Muscle layer of duodenum (tissue), 2 donors: ENCODE data around the gene IL19.
A peak's percentile ranks its signal among the peaks of the same experiment; 100 is the strongest.

Experiments
- H3K27ac ChIP-seq: one replicate; pipeline ENCODE4 v1.7.0; 2013; ENCODE audit warnings: mild to moderate bottlenecking, low read length
- H3K27me3 ChIP-seq: one replicate; pipeline ENCODE4 v1.7.0; 2013; ENCODE audit warnings: low read depth, mild to moderate bottlenecking, control low read depth, low read length
- H3K36me3 ChIP-seq, 2 donors: one replicate each; pipeline ENCODE4 v1.7.0; 2013; ENCODE audit warnings: low read length in 2 of 2, control low read depth in 1 of 2, mild to moderate bottlenecking in 1 of 2; ENCODE audit not compliant: insufficient read depth in 2 of 2, control insufficient read depth in 1 of 2
- H3K4me1 ChIP-seq, 2 donors: one replicate each; pipeline ENCODE4 v1.7.0; 2013; ENCODE audit warnings: low read length in 2 of 2, mild to moderate bottlenecking in 2 of 2, control low read depth in 1 of 2, moderate library complexity in 1 of 2; ENCODE audit not compliant: insufficient read depth in 2 of 2, control insufficient read depth in 1 of 2
- H3K4me3 ChIP-seq, 2 donors: one replicate each; pipeline ENCODE4 v1.7.0; 2013; ENCODE audit warnings: low read length in 2 of 2, low read depth in 1 of 2, mild to moderate bottlenecking in 1 of 2
- H3K9me3 ChIP-seq, 2 donors: one replicate each; pipeline ENCODE4 v1.7.0; 2013; ENCODE audit warnings: low read length in 2 of 2, control low read depth in 1 of 2, mild to moderate bottlenecking in 1 of 2; ENCODE audit not compliant: control insufficient read depth in 1 of 2
- donor health status: healthy.

Gene IL19

DNA sequence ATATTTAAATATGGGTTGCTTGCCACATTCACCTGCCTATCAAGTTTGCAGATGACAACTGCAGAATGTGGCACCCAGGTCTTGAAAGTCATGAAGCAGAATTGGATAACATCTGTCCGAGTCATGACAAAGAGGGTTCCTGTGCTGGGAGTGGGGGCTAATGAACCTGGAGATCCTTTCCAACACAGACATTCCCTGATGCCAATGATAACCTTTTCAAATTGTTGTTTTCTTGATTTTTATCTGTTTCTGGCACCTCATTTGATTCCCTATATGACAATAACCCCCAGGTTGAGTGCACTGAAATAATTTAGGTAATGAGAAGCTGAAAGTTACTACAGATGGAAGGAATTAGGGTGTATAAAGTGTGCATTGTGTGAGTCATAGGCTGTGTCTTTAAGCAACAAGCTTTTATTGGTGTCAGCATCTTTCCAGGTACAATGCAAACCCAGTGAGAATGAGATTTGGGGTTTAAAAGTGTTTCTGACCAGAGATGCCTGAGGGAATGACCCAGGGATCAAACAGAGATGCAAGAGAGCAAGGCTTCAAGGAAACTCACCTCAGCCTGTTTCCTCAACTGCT, 33.7 kb downstream of the IL19 start:
- Histone ChIP-seq H3K36me3 (no peaks in the 10 kb centered on the region), H3K4me3 (no peak overlapping the region), H3K4me1 (no peaks in the 10 kb centered on the region), H3K9me3 (no peaks in the 10 kb centered on the region), H3K27me3 (no peaks in the 10 kb centered on the region), H3K27ac (no peak overlapping the region)

DNA sequence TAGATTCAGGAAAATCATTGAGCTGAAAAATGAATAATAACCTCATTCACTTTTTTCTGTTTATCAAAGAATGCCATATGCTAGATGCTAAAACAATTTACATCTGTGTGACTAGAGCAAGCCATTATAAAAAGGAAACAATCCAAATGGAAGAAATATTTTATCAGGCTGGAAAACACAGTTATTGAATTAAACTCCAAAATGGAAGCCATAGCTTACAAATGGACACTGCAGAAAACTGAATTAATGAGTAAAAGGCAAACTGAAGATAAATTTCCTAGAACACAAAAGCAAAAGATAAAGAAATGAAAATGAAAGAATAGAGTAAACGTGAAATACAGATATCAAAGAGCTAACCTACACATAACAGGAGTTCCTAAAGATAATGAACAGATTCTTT, 34.8 kb downstream of the IL19 start:
- Histone ChIP-seq H3K36me3 (no peaks in the 10 kb centered on the region), H3K27ac (no peak overlapping the region), H3K4me3 (no peak overlapping the region), H3K27me3 (no peaks in the 10 kb centered on the region), H3K4me1 (no peaks in the 10 kb centered on the region), H3K9me3 (no peaks in the 10 kb centered on the region)

GRCh38 chr1:206808615-206809014, 38.0 kb downstream of the IL19 start:
- H3K36me3 ChIP-seq: no peaks in the 10 kb centered on the region
- H3K27ac ChIP-seq: no peak overlapping the region
- H3K9me3 ChIP-seq: peaks cover 0 to 3% of the 10 kb centered on the region in 2 donors
- H3K4me3 ChIP-seq: no peak overlapping the region
- H3K4me1 ChIP-seq: no peaks in the 10 kb centered on the region
- H3K27me3 ChIP-seq: no peaks in the 10 kb centered on the region

GRCh38 chr1:206809504-206810084, 39.0 kb downstream of the IL19 start:
- Histone ChIP-seq H3K9me3 (peaks cover 0 to 3% of the 10 kb centered on the region in 2 donors), H3K27ac (no peak overlapping the region), H3K4me3 (no peak overlapping the region), H3K27me3 (no peaks in the 10 kb centered on the region), H3K36me3 (no peaks in the 10 kb centered on the region), H3K4me1 (no peaks in the 10 kb centered on the region)

- H3K4me1 ChIP-seq: peaks cover 0 to 5% of the 10 kb centered on the region in 2 donors
- H3K27me3 ChIP-seq: no peaks in the 10 kb centered on the region
- no peaks in the 10 kb centered on the region for H3K36me3 ChIP-seq
- H3K4me3 ChIP-seq: no peak overlapping the region
- no peak overlapping the region for H3K27ac ChIP-seq
- peaks cover 0 to 3% of the 10 kb centered on the region in 2 donors for H3K9me3 ChIP-seq
Measured at GRCh38 chr1:206812471-206812870, 41.9 kb downstream of the IL19 start.

GRCh38 chr1:206814716-206815341, 44.3 kb downstream of the IL19 start:
- Histone ChIP-seq H3K4me3 (no peak overlapping the region), H3K4me1 (peaks cover 0 to 5% of the 10 kb centered on the region in 2 donors), H3K36me3 (no peaks in the 10 kb centered on the region), H3K27ac (no peak overlapping the region), H3K9me3 (peaks cover 0 to 3% of the 10 kb centered on the region in 2 donors), H3K27me3 (no peaks in the 10 kb centered on the region)

DNA sequence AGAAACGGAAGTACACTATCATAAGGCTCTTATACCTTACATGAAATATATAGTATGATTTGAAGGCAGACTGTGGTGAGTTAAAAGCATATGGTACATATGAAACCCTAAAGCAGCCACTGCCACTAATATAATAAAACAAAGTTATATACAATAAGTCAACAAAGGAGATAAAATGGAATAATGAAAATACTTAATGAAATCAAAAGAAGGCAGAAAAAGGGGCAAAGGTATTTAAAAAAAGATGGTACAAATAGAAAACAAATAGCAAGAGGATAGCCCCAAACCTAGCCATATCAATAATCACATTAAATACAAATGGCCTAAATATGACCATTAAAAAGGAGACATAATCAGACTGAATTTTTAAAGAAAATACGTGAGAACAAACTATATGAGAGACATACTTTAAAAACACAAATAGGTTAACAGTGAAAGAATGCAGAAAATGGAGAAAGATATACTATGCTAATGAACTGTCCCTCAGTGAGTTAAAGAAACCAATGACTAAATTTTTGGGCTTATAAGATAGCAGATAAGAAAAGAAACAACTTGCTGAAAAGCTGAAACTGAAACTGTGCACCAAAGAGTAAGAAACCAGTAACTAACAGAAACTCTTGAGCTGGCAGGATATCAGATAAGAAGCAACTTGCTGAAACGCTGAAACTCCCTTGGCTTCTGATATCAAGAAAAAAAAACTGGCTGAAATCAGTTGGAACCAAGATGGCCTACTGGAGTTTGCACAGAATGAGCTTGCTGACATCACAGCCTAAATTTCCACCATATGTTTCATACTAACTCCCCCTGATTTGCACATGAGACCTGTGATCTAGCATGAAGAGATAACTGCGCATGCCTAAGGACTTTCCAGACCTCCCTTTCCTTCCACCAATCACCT, 46.1 kb downstream of the IL19 start:
- Histone ChIP-seq H3K4me1 (peaks cover 0 to 5% of the 10 kb centered on the region in 2 donors), H3K36me3 (no peaks in the 10 kb centered on the region), H3K27me3 (no peaks in the 10 kb centered on the region), H3K9me3 (peaks cover 0 to 3% of the 10 kb centered on the region in 2 donors), H3K4me3 (no peak overlapping the region), H3K27ac (no peak overlapping the region)

GRCh38 chr1:206821493-206821892, 50.9 kb downstream of the IL19 start:
- Histone ChIP-seq H3K27me3 (no peaks in the 10 kb centered on the region), H3K4me1 (peaks cover 0 to 6% of the 10 kb centered on the region in 2 donors), H3K27ac (no peak overlapping the region), H3K4me3 (no peak overlapping the region), H3K9me3 (no peaks in the 10 kb centered on the region), H3K36me3 (no peaks in the 10 kb centered on the region)

GRCh38 chr1:206823727-206824126, 53.2 kb downstream of the IL19 start:
- H3K27ac ChIP-seq: peak overlapping the region; percentile 26
- no peaks in the 10 kb centered on the region for H3K36me3 ChIP-seq
- H3K27me3 ChIP-seq: no peaks in the 10 kb centered on the region
- H3K9me3 ChIP-seq: no peaks in the 10 kb centered on the region
- peaks cover 0 to 6% of the 10 kb centered on the region in 2 donors for H3K4me1 ChIP-seq
- H3K4me3 ChIP-seq: no peak overlapping the region

DNA sequence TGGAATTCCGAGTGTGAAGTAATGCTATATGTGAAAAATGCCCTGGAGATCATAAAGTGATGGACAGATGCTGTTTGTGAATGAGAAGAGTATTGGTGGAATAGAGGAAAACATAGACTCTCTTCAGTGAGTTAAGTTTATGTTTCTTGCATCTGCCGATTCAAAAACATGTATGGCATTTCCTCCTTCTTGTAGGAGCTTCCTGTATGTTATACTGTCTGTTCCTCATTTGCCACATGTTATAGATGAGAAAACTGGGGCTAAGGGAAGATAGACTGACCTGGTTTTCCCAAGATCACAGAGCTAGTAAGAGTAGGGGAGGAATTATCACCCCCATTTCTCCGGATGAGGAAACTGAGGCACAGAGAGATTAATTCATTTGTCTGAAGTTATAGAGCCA, 53.8 kb downstream of the IL19 start:
- no peaks in the 10 kb centered on the region for H3K27me3 ChIP-seq
- H3K36me3 ChIP-seq: no peaks in the 10 kb centered on the region
- peak overlapping the region; percentile 26 for H3K27ac ChIP-seq
- no peak overlapping the region for H3K4me3 ChIP-seq
- peaks cover 0 to 6% of the 10 kb centered on the region in 2 donors for H3K4me1 ChIP-seq
- H3K9me3 ChIP-seq: no peaks in the 10 kb centered on the region

GRCh38 chr1:206826394-206826793, 55.8 kb downstream of the IL19 start:
- no peaks in the 10 kb centered on the region for H3K9me3 ChIP-seq
- H3K36me3 ChIP-seq: no peaks in the 10 kb centered on the region
- H3K27ac ChIP-seq: no peak overlapping the region
- H3K4me1 ChIP-seq: peaks cover 0 to 6% of the 10 kb centered on the region in 2 donors
- no peak overlapping the region for H3K4me3 ChIP-seq
- no peaks in the 10 kb centered on the region for H3K27me3 ChIP-seq
